ENCODE results near the gene SFXN5.

GRCh38 chr2:72923833-72924352, 147.6 kb downstream of the SFXN5 start:
- TF ChIP-seq CTCF (IDR thresholded peaks at IDR 0.05) (no peak), POLR2A (IDR thresholded peaks at IDR 0.05) (no peak)
